GM18861 (cell line): ENCODE results near the gene UMODL1.
"Not testable (repeated sequence)": the region's sequence is repeated elsewhere in the genome, so short reads cannot be mapped to it uniquely, and the experiment has no call there.

Experiments
- ATAC-seq: cut with Tn5 transposase; IDR thresholded peaks from one replicate; pipeline ENCODE4 v1.9.1; 2021; ENCODE audit not compliant: unreplicated experiment

UMODL1 gene

GRCh38 chr21:42161401-42161955, 90.4 kb downstream of the UMODL1 start:
- ATAC-seq, result no peak

- ATAC-seq, result no peak
Measured at GRCh38 chr21:42161956-42162681, 91.0 kb downstream of the UMODL1 start.

- no peak for ATAC-seq
Measured at GRCh38 chr21:42162831-42163510, 91.9 kb downstream of the UMODL1 start.

- ATAC-seq, result no peak
Measured at GRCh38 chr21:42163511-42163863, 92.4 kb downstream of the UMODL1 start.

- ATAC-seq, result no peak
Measured at GRCh38 chr21:42164064-42164789, 93.1 kb downstream of the UMODL1 start.

GRCh38 chr21:42164818-42165217, 93.7 kb downstream of the UMODL1 start:
- ATAC-seq, result no peak

- ATAC-seq, result no peak
Measured at GRCh38 chr21:42165901-42166300, 94.8 kb downstream of the UMODL1 start.

GRCh38 chr21:42169758-42170157, 98.6 kb downstream of the UMODL1 start:
- ATAC-seq, result no peak

- no peak for ATAC-seq
Measured at GRCh38 chr21:42171091-42172053, 100.3 kb downstream of the UMODL1 start.

- ATAC-seq, result no peak
Measured at GRCh38 chr21:42172596-42173483, 101.7 kb downstream of the UMODL1 start.

GRCh38 chr21:42174173-42174572, 103.1 kb downstream of the UMODL1 start:
- no peak for ATAC-seq

GRCh38 chr21:42175110-42175710, 104.1 kb downstream of the UMODL1 start:
- ATAC-seq, result no peak

- ATAC-seq, result no peak
Measured at GRCh38 chr21:42176859-42177258, 105.7 kb downstream of the UMODL1 start.

GRCh38 chr21:42179316-42179715, 108.2 kb downstream of the UMODL1 start:
- ATAC-seq, result no peak

- not testable (repeated sequence) for ATAC-seq
Measured at GRCh38 chr21:42180001-42180400, 108.9 kb downstream of the UMODL1 start.

GRCh38 chr21:42182713-42183371, 111.7 kb downstream of the UMODL1 start:
- no peak for ATAC-seq

GRCh38 chr21:42183374-42184266, 112.5 kb downstream of the UMODL1 start:
- no peak for ATAC-seq

- no peak for ATAC-seq
Measured at GRCh38 chr21:42186591-42186990, 115.5 kb downstream of the UMODL1 start.
